ENCODE results near the gene CLEC4C.
"Not testable (repeated sequence)": the region's sequence is repeated elsewhere in the genome, so short reads cannot be mapped to it uniquely, and the experiment has no call there.

- not testable (repeated sequence) for TF ChIP-seq POLR2A, EP300 (IDR thresholded peaks at IDR 0.05)
- TF ChIP-seq, protein P1, sequence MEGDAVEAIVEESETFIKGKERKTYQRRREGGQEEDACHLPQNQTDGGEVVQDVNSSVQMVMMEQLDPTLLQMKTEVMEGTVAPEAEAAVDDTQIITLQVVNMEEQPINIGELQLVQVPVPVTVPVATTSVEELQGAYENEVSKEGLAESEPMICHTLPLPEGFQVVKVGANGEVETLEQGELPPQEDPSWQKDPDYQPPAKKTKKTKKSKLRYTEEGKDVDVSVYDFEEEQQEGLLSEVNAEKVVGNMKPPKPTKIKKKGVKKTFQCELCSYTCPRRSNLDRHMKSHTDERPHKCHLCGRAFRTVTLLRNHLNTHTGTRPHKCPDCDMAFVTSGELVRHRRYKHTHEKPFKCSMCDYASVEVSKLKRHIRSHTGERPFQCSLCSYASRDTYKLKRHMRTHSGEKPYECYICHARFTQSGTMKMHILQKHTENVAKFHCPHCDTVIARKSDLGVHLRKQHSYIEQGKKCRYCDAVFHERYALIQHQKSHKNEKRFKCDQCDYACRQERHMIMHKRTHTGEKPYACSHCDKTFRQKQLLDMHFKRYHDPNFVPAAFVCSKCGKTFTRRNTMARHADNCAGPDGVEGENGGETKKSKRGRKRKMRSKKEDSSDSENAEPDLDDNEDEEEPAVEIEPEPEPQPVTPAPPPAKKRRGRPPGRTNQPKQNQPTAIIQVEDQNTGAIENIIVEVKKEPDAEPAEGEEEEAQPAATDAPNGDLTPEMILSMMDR (IDR thresholded peaks at IDR 0.05), result not testable (repeated sequence)
Measured at GRCh38 chr12:7730984-7731383, 16.2 kb downstream of the CLEC4C start.
